ENCODE results near the gene STAG1.
"Not testable (repeated sequence)": the region's sequence is repeated elsewhere in the genome, so short reads cannot be mapped to it uniquely, and the experiment has no call there.

Gene STAG1

DNA sequence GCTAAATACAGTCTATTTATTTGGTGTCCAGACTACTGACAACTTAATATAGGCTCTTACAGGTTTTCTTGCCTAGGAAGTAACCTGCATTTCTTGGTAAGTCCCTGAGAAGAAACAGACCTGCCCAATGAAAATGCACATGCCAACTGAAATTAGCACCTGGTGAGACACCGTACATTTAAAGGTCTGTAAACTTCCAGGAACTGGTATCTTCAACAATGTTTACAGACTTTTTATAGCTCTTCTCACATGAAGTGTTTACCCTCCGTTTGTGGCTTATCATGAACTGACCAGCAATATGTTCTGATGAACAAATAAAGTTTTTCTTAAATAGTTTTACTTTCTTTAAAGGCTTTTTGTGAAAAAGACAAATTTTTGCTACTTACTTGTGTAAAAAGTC is 408.7 kb downstream of the STAG1 start:
- Histone ChIP-seq H2AFZ (ENCODE audit: low read length) (no peak overlapping the region), H4K20me1 (ENCODE audit: insufficient read depth, low read length, poor library complexity, severe bottlenecking) (no peaks in the 10 kb centered on the region), H3K4me1 (ENCODE audit: insufficient read depth, low read length, poor library complexity, severe bottlenecking) (no peaks in the 10 kb centered on the region), H3K36me3 (ENCODE audit: insufficient read depth, low read length) (peaks cover 58% of the 10 kb centered on the region), H3K9me3 (ENCODE audit: insufficient read depth, low read depth, low read length) (no peaks in the 10 kb centered on the region), H3K9me2 (replicated peaks; ENCODE audit: low read depth, low read length) (no peaks in the 10 kb centered on the region), H3F3A (ENCODE audit: low read depth) (no peaks in the 10 kb centered on the region), H3K4me2 (ENCODE audit: low read depth, low read length, poor library complexity, severe bottlenecking) (no peak overlapping the region), H3K79me2 (ENCODE audit: insufficient read depth, low read length) (no peaks in the 10 kb centered on the region), H3K4me3 (ENCODE audit: low read length, poor library complexity, severe bottlenecking) (no peak overlapping the region), H3K9ac (ENCODE audit: low read depth, low read length, poor library complexity, severe bottlenecking) (no peak overlapping the region), H3K27me3 (ENCODE audit: insufficient read depth, low read length, poor library complexity, severe bottlenecking) (no peaks in the 10 kb centered on the region)
- TF ChIP-seq, protein P1, sequence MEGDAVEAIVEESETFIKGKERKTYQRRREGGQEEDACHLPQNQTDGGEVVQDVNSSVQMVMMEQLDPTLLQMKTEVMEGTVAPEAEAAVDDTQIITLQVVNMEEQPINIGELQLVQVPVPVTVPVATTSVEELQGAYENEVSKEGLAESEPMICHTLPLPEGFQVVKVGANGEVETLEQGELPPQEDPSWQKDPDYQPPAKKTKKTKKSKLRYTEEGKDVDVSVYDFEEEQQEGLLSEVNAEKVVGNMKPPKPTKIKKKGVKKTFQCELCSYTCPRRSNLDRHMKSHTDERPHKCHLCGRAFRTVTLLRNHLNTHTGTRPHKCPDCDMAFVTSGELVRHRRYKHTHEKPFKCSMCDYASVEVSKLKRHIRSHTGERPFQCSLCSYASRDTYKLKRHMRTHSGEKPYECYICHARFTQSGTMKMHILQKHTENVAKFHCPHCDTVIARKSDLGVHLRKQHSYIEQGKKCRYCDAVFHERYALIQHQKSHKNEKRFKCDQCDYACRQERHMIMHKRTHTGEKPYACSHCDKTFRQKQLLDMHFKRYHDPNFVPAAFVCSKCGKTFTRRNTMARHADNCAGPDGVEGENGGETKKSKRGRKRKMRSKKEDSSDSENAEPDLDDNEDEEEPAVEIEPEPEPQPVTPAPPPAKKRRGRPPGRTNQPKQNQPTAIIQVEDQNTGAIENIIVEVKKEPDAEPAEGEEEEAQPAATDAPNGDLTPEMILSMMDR (conservative IDR thresholded peaks at IDR 0.05; ENCODE audit: low read length) = no peak
- no peak for TF ChIP-seq EZH2phosphoT487 (IDR thresholded peaks at IDR 0.05; ENCODE audit: borderline replicate concordance)

DNA sequence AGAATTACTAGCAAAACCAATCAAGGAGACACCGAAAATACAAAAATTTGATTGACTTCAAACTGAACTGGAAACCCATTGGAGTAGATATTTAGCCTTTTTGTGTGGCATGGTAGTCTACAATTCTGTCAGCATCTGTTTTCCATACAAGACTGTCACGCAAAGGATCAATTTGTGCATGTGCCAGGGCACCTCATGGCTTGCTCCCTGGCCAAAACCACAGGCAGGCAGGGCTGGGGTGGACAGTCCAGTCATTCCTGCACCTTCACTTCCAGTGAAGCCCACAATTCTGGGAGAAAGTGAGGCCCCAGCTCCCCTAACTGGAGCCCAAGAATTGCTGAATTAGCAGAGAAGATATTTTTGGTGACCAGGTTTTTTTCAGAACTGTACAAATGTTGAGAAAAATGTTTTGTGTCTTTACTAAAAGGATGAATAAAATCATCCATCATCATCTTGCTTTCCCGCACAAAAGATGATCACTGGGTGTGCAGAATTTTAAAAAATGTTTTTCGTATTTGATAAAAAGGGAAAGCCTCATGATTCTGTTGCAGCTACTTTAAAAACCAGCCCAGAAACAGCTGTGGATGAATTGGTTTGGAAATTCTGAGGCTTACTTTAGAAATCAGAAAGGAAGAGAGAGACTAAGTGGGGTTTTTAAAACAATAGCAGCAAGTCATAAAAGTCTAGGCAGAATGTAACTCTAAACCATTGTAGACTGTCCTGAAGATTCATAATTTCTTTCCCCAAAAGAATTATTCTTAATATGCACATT is 415.7 kb downstream of the STAG1 start:
- Histone ChIP-seq H3K27me3 (ENCODE audit: insufficient read depth, low read length, poor library complexity, severe bottlenecking) (no peaks in the 10 kb centered on the region), H3K79me2 (ENCODE audit: insufficient read depth, low read length) (no peaks in the 10 kb centered on the region), H3K4me3 (ENCODE audit: low read length, poor library complexity, severe bottlenecking) (no peak overlapping the region), H4K20me1 (ENCODE audit: insufficient read depth, low read length, poor library complexity, severe bottlenecking) (no peaks in the 10 kb centered on the region), H3K9me3 (ENCODE audit: insufficient read depth, low read depth, low read length) (no peaks in the 10 kb centered on the region), H3K9ac (ENCODE audit: low read depth, low read length, poor library complexity, severe bottlenecking) (no peak overlapping the region), H3K9me2 (replicated peaks; ENCODE audit: low read depth, low read length) (no peaks in the 10 kb centered on the region), H3K36me3 (ENCODE audit: insufficient read depth, low read length) (peaks cover 84% of the 10 kb centered on the region), H3K4me1 (ENCODE audit: insufficient read depth, low read length, poor library complexity, severe bottlenecking) (no peaks in the 10 kb centered on the region), H3F3A (ENCODE audit: low read depth) (no peaks in the 10 kb centered on the region), H2AFZ (ENCODE audit: low read length) (no peak overlapping the region), H3K4me2 (ENCODE audit: low read depth, low read length, poor library complexity, severe bottlenecking) (no peak overlapping the region)
- no peak for TF ChIP-seq EZH2phosphoT487 (IDR thresholded peaks at IDR 0.05; ENCODE audit: borderline replicate concordance)
- TF ChIP-seq, protein P1 (conservative IDR thresholded peaks at IDR 0.05; ENCODE audit: low read length) = no peak

DNA sequence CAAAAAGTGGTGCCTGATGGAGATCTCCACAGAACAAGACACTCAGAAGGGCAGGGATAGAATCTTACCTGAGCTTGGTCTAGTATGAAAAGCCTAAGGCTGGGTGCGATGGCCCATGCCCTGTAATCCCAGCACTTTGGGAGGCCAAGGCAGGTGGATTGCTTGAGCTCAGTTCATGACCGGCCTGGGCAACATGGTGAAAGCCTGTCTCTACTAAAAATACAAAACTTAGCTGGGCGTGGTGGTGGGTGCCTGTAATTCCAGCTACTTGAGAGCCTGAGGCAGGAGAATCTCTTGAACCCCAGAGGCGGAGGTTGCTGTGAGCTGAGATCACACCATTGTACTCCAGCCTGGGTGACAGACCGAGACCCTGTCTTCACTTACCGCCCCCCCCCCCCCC is 417.5 kb downstream of the STAG1 start:
- H2AFZ ChIP-seq (ENCODE audit: low read length); H4K20me1 ChIP-seq (ENCODE audit: insufficient read depth, low read length, poor library complexity, severe bottlenecking); H3K4me1 ChIP-seq (ENCODE audit: insufficient read depth, low read length, poor library complexity, severe bottlenecking); H3K9me3 ChIP-seq (ENCODE audit: insufficient read depth, low read depth, low read length); H3K27me3 ChIP-seq (ENCODE audit: insufficient read depth, low read length, poor library complexity, severe bottlenecking); H3K9ac ChIP-seq (ENCODE audit: low read depth, low read length, poor library complexity, severe bottlenecking); H3F3A ChIP-seq (ENCODE audit: low read depth); H3K4me2 ChIP-seq (ENCODE audit: low read depth, low read length, poor library complexity, severe bottlenecking); H3K79me2 ChIP-seq (ENCODE audit: insufficient read depth, low read length); H3K4me3 ChIP-seq (ENCODE audit: low read length, poor library complexity, severe bottlenecking); H3K9me2 ChIP-seq (replicated peaks; ENCODE audit: low read depth, low read length): not testable (repeated sequence)
- peaks cover 72% of the 10 kb centered on the region for H3K36me3 ChIP-seq (ENCODE audit: insufficient read depth, low read length)

DNA sequence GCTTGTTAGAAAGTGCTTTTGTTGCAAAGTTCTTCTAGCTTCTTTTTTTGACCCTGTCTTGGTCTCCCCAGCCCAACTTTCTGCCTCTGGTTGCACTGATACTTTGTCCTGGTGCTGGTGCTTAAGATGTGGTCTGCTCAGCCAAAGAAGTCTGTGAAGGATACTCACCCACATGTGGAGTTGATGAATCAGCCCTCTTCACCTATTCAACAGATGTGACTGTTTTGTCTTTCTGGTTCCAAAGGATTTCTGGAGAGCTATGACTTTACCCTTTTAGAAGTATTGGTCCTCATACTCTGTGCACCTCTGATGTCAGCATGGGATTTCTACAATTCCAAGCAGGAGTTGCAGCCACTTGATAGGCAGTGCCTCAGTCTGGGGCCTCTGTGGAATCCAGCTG is 418.0 kb downstream of the STAG1 start:
- Histone ChIP-seq H3K36me3 (ENCODE audit: insufficient read depth, low read length) (peaks cover 73% of the 10 kb centered on the region), H3K4me2 (ENCODE audit: low read depth, low read length, poor library complexity, severe bottlenecking) (no peak overlapping the region)

More for the DNA sequence above, 418.0 kb downstream of the STAG1 start:
- Histone ChIP-seq H3K9me3 (ENCODE audit: insufficient read depth, low read depth, low read length) (no peaks in the 10 kb centered on the region), H3K27me3 (ENCODE audit: insufficient read depth, low read length, poor library complexity, severe bottlenecking) (no peaks in the 10 kb centered on the region), H3K4me1 (ENCODE audit: insufficient read depth, low read length, poor library complexity, severe bottlenecking) (no peaks in the 10 kb centered on the region), H3K4me3 (ENCODE audit: low read length, poor library complexity, severe bottlenecking) (no peak overlapping the region), H3K9me2 (replicated peaks; ENCODE audit: low read depth, low read length) (no peaks in the 10 kb centered on the region), H3K9ac (ENCODE audit: low read depth, low read length, poor library complexity, severe bottlenecking) (no peak overlapping the region), H3F3A (ENCODE audit: low read depth) (no peaks in the 10 kb centered on the region), H2AFZ (ENCODE audit: low read length) (no peak overlapping the region), H3K79me2 (ENCODE audit: insufficient read depth, low read length) (no peaks in the 10 kb centered on the region), H4K20me1 (ENCODE audit: insufficient read depth, low read length, poor library complexity, severe bottlenecking) (no peaks in the 10 kb centered on the region)
- TF ChIP-seq, protein P1 (conservative IDR thresholded peaks at IDR 0.05; ENCODE audit: low read length) = no peak

Measured in Loucy (cell line).